Amygdala (tissue), 56 donors: ENCODE data around the gene CARD19.
"Not testable (repeated sequence)": the region's sequence is repeated elsewhere in the genome, so short reads cannot be mapped to it uniquely, and the experiment has no call there.

ENCODE experiments used
- DNase-seq, 56 donors: peaks; one replicate each; lab custom pipeline; 2025; lab: John Stamatoyannopoulos, UW

The CARD19 gene

DNA sequence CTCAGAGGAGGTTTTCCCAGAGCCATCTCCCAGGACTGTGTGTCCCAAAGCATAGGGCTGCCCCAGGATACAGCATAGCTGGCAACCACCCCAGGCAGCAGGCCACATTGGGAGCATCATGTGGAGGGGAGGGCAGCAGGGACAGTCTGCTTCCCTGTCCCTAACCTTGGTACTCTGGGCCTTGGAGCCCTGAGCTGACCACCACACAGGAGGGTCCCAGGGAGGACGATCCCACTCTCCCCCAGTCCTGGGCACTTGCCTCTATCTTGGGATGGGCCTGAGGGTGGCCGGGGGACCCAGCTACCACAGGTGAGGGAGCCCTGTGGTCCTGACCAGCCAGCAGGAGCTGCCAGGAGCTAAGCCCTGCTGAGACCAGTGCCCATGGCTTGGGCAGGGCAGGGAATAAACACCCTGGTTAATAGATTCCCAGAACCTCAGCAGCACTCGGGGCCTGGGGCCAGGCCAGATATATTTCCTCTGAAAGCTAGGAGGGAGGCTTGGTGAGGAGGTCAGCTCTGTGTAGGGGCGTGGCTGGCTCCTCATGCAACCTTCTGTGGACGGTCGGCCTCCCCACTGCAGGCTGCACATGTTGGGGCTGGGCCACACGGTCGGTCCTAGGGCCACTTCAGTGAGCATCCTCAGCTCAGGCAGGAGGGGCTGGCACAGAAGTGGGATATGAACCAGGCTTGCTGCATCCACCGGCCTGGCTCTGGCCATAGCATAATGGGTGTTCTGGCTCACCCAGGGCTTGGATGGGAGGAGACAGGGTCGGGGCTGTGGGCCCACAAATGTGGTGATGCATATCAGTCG, 33.9 kb downstream of the CARD19 start:
- no peak for DNase-seq

DNA sequence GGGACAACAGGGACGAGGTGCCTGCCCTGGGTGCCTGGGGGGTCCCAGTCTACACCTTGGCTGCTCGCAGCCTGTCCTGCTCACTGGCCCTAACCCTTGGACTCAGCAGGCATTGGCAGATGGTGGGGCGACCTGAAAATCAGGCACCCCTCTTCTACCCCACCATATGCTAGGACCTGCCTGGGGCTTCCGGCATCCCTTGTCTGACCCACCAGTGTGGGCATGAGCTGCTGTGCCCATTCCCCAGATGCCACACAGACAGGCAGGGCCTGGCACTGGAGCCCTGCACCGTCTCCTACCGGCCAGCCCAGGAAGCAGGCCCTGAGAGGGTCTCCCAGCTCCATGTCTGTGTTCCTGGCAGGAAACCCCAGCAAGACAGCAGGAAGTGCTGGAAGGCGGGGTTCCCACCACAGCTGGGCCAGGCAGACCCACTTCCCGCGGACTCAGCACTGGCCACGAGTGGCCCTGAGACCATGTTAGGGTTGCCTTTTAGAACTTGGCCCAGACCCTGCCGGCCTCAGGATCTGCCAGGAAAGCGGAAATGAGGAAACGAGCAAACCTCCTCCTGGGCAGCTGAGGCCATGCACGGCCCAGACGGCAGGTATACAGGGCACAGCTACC, 35.0 kb downstream of the CARD19 start:
- DNase-seq: peak in 9 of 56 donors; percentile 13 to 40 (median 24)

DNA sequence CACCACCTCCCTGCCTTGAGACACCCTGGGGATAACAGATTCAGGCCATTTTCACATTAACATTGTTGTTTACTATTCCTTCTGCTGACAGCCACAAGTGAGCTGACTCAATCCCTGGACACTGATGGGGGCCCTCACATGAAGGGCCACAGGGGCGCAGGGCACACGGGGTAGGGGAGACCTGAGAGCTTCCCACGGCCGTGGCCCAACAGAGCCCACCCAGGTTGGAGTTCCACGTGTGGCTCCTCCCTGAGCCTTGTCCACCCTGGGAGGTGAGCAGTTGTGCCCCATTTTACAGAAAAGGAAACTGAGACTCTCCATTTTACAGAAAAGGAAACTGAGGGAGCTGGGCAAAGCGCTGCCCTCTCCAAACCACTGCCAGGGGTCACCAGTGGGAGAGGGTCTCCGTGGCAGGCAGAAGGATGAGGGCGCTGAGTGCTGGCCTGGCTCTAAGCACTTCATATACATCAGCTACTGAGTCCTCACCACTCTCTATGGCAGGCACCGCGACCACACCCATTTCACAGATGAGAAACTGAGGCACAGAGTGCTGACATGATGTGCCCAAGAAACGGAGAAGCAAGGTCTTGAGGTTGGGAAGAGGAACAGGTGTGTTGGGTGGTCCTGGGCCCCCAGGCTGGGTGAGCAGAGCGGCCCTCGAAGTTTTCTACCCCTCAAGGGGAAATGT, 35.7 kb downstream of the CARD19 start:
- DNase-seq: no peak

DNA sequence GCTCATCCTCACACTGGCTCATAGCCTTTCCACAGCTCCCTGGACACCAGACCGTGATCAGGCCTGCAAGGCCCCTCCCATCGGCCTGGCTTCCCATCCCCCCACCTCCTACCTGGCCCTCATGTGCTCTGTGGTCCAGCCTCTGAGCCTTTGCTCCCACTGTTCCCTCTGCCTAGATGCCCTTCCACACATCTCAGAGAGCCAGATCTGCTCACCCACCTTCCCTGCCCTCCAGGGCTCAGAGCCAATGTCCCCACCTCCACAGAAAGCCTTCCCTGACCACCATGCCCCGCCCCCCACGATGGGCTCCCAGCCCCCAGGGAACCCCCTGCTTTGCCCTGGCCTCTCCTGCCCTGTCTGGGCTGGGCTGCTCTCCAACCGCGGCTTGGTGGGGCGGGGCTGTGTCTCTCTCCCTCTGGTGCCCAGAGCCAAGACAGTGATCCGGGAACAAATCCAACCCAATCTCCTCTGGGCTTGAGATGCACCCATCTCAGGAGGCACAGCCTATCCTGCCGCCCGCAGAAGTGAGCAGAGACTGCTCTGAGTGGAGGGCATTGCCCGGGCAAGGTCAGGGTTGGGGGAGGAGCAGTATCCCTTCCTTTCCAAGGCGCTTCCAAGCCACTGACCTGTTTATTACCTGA, 36.4 kb downstream of the CARD19 start:
- peak in 32 of 56 donors; percentile 18 to 74 (median 42) for DNase-seq

DNA sequence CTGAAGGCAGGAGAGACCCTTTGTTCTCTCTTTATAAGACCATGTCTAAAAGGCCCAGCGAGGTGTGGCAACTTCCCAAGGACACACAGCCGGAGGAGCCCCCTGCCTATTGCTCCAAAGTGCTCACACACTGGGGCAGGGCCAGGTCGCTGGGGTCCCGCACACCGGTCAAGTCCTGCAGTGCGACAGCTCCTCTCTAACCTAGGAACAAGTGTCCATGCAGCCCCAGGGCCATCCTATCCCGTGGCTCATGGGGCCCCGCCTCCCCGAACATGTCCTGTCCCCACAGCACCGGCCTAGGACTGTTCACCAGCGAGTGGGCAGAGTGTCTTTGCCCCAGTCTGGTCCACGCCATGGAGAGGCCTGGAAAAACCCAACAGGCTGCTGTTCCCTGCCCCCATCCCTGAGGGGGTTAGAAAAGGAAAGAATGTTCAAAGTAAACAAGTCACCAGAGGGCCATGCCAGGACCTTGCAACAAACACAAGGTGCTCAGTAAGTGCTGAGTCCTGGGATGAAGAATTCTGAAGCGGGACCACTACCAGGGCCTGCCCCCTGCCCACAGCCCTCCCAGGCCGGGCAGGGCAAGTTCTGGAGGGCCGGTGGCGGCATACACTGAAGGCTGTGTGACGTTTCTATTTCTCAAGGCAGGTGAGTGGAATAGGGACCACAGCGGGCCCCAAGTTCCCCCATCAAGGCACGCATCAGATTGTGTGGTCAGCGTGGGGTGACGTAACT, 37.1 kb downstream of the CARD19 start:
- peak in 12 of 56 donors; percentile 25 to 73 (median 48) for DNase-seq

DNA sequence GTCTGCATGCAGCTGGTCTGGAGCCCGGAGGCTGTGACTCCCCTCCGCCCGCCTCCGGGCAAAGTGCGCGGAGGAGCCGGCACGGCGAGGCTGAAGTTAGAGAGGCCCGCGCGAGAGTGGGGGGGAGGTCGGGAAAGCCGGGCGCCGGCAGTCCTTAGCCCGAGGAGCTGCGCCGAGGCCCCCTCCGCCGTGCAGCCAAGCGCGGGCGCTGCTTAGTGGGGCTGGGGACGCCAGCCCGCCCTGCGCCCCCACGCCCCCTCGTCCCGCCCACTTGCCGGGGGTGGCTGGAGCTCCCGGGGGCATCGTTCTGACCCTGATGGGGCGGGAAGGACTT, 37.6 kb downstream of the CARD19 start:
- DNase-seq: peak in 30 of 56 donors; percentile 23 to 75 (median 59)

DNA sequence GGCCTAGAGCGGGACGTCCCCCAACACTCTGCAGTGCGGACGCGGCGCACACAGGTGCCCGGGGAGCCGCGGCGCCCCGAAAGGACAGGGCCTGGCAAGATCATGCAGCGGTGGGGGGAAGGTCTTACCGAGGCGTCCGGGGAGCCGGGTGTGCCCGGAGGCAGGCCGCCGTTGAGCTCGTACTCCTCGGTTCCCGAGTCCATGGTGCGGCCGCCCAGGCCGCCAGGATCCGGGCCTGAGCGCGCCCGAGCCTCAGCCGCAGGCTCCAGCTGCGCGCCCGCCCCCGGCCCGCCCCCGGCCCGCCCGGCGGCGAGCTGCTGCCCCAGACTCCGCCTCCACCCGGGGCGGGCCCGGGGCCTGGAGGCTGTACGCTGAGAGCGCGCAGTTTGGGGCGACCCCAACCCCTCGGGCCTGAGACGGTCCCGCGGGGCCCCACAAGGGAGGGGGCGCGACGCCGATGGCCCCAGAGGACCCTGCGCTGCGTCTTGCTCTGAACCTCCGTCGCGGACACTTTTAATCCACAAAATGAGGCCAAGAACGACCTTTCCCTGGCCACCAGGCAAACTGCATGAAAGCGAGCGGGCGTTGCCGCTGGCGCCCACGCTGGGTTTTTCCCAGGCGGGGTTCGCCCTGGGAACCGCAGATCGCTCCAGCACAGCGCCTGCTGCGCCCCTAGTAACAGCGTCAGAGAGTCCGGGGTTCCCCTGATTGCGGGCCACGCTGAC, 38.2 kb downstream of the CARD19 start, which contains the start of gene NINJ1:
Gene NINJ1 (minus strand): TSS at position 237 of the 725 bp plus-strand sequence. CDS start 34 bp downstream, at position 203.
- DNase-seq: peak in 42 of 56 donors; percentile 20 to 82 (median 60)

DNA sequence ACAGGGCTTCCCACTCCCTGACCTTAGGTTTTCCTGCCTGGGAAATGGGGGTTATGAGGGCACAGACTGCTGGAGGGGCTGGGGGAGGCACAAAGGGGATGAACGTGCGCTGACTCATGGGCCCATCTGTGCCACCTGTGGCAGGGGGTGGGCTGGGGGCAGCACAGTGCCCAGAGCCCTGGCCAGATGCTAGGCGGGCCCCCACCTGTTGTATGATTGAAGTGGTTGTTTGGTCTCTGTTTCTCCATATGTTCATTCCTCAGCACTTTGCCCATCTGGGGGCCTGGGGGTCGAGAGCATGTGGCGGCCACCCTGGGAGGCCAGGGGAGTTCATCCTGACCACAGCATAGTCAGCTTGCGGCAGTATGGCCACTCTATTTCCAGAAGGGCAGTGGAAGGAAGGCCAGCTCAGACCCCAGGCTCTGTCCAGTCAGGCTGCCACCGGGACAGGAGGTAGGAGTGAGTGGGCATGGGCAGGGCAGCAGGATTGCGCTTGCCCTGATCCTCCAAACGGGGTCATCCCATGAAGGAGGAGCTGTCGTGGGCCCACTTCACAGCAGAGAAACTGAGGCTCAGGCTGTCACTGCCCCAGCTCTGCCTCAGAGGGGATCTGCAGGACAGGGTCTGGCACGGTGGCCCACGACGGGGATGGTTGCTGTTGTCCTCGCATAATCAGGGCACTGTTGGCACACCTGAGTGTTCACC, 38.9 kb downstream of the CARD19 start:
- DNase-seq: no peak

DNA sequence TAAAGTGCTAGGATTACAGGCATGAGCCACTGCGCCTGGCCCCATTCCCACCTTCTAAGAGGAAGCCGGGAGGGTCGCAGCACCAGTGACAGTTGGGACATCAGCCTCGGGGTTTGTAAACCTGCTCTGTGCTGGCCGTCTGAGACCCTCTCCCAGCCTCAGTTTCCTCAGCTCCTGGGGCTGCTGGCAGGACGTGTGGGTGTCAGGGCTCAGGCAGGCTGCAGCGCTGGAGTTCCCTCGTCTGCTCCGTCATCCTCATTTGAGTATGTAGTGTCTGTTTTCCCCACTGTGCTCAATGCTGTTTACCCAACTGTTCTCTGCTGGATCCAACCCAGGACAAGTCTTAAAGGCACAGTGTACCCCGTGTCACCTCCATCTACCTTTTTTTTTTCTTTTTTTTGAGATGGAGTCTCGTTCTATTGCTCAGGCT, 40.0 kb downstream of the CARD19 start:
- peak in 12 of 56 donors; percentile 20 to 53 (median 29) for DNase-seq

DNA sequence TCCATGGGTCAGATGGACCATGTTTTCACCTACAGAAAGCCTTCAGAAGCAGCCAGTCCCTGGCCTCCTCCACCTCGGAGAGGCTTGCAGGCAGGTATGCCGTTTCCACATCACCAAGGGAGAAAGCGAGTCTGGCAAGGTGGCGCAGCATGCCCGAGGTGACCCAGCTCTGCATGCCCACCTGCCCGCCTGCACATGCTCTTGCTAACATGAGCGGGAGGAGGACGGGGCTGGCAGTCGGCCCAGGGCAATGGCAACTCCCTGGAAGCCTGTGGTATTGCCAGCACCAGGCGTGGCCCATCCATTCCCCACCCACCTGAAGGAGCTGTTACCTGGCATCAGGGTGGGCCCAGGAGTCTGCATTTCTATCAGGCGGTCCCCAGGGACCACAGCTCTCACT, 41.3 kb downstream of the CARD19 start:
- no peak for DNase-seq

DNA sequence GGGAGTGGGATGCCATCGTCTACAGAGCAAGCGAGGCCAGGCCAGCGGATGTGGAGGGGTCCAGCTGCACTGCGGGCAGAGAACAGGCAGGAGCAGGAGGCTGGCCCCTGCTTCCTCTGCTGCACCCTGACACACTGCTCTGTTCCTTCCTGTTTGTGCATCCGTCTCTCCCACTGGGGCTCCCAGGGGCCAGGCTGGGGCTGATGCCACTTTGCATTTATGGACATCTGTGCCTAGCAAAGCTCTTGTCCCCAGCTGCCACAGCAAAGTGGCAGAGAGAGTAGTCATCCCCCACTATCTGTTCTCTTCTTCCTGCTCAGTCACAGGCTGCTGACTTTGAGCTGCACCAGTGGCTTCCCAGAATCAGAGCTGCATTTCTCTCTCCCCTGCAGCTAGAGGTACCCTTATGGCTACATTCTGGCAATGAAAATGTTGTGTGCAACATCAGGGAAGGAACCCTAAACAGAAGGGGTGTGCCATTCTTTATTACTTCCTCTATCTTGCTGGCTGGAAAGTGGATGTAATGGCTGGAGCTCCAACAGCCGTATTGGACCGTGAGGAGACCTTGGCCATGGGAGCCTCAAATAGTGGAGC, 42.3 kb downstream of the CARD19 start:
- peak in 9 of 56 donors; percentile 13 to 54 (median 40) for DNase-seq

DNA sequence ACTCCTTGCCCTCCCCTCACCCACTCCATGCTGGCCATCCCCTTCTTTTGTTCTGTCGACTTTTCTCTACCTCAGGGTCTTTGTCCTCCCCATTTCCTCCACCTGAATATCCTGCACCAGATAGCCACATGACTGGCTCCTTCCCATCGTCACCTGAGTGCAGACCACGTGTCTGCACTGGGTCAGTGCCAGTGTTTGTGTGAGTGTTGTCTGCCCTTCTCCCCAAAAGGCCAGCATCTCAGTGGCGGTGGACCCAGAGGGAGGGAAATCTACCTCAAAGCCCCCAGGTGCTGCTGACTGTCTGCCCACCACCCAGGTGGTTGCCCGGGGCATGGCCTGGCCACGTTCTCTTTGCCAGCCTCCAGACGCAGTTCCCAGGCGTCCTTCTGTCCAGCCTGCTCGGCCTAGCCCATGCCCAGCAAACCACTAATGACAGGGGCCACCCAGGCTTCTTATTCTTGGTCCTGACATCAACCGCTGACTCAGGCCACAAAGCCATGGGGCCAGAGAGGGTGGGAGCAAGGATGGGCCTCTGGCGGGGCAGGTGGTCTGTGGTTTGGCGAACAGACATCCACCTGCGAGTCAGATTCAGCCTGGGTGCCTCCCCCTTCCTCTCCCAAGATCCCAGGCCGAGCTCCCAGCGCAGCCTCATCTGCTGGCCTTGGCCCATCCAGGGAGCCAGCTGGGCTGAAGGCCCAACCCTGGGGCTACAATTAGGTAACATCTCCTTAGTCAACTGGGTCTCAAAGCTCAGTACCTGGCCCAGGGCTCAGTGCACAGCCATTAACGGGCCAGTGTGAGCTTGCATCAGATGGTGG, 43.6 kb downstream of the CARD19 start:
- no peak for DNase-seq

DNA sequence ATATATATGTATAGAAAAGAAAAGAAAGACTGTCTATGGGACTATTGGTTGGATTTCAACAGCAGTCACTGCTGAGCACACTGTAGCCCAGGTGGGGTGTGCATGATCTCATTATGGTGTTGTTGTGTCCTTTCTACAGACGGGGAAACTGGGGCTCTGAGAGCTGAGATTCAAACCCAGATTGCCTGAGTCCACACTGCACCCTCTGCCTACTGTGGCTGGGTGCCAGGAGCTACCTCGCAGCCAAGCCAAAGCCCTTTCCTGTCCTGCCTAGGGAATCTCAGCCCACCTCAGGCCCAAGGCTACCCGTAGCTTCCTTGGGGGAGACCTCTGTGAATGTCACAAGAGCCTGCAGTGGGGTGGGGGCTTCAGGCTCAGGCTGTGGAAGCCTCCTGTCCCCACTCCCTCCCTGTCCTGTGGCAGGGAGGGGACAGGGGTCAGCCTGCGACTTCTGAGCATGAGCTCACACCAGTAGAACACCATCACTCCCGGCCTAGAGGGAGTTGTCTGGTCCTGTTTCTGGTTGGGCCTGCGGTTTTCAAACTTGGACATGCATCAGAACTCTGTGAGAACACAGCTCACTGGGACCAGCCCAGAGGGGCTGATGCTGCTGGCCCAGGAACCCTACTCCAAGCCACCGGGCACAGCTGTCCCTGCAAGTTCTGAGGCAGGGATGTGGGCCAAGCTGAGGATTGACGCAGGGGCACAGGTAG, 45.9 kb downstream of the CARD19 start:
- no peak for DNase-seq

DNA sequence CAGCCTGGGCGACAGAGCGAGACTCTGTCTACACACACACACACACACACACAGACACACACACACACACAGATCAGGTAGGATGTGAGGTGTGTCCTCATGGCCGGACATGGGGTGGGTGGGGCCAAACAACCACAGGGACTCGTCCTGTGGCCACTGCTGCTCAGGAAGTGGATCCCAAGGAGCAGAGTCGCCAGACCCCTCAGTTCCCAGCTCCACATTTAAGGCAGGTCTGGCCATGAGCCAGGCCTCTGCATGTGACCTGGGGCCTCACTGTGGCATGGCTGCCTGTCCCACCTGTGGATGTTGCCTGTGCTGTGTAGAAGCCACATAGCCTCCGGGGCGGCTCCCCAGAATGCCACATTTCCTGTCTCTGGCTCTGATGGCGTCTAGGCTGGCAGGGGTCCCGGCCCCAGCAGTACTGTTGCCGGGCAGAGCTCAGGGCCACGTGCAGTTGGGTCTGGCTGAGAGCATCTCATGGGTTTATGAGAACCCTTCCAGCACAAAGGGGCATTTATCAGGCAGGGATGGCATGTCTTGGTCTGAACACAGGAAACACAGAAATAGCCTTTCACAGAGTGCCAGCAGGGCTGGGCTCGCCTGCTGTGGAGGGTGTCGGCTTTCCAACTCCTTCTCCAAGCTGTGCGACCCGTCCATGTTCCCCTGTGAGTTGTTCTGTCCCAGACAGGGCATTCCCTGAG, 48.0 kb downstream of the CARD19 start:
- DNase-seq: peak in 55 of 56 donors; percentile 27 to 95 (median 83)

DNA sequence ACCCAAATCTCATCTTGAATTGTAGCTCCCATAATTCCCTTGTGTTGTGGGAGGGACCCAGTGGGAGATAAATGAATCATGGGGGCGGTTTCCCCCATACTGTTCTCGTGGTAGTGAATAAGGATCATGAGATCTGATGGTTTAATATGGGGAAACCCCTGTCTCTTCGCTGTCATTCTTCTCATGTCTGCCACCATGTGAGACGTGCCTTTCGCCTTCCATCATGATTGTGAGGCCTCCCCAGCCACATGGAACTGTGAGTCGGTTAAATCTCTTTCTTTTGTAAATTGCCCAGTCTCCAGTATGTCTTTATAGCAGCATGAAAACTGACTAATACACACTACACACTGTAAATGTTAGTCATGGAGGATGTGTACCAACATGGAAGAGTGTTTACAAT, 50.7 kb downstream of the CARD19 start:
- DNase-seq: not testable (repeated sequence)

DNA sequence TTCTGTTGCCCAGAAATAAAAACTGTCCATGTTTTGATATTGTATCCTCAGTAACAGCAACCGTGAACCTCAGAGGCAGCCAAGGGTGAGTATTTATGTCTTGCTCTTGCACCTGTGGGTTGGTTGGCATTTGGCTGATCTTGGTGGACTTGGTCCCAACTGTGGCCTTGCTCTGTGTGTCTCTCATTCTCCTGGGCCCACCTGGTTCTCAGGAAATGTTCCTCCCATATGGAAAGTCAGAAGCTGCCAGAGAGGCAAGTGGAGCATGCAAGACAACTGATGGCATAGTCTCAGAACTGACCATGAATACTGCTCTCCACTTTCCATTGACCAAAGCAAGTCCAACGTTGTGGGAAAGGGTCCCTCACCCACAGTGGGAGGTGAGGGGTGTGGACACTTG, 51.6 kb downstream of the CARD19 start:
- DNase-seq: no peak
